GM12878 (cell line): ENCODE results near the gene C1QL1. TPM values are rescaled to one million over a fixed set of nuclear protein-coding genes. Genes with fewer than 3 reads are reported as not detected.

Experiments used
- BCLAF1 ChIP-seq: fragments of 450-650 bp; IDR thresholded peaks from 2 replicates; pipeline ENCODE4 v1.6.1; 2017; ENCODE audit warnings: antibody characterized with exemption, mild to moderate bottlenecking, moderate library complexity
- IKZF1 ChIP-seq: fragments of 450-650 bp; conservative IDR thresholded peaks from 2 replicates; pipeline ENCODE4 v1.6.1; 2017; ENCODE audit warnings: antibody characterized with exemption, mild to moderate bottlenecking
- NKRF ChIP-seq: fragments of 450-650 bp; conservative IDR thresholded peaks from 2 replicates; pipeline ENCODE4 v1.6.1; 2017; ENCODE audit warnings: mild to moderate bottlenecking, moderate library complexity
- STAT1 ChIP-seq: fragments of 450-650 bp; conservative IDR thresholded peaks from 2 replicates; pipeline ENCODE4 v1.6.1; 2014; ENCODE audit warnings: antibody characterized with exemption, mild to moderate bottlenecking
- TCF7 ChIP-seq: IDR thresholded peaks from 2 replicates; pipeline ENCODE4 v1.6.1; 2014; ENCODE audit warnings: antibody characterized with exemption, borderline replicate concordance
- polyA plus RNA-seq, 11 experiments: library from polyadenylated mRNA; depleted of rRNA in 4 of 11; unstranded in 6 of 11; stranded (reverse) in 5 of 11; fragments of >200 nt; fragmentation: Nextera tagmentation in 4 of 11; fragmentation: Illumina TruSeq in 1 of 11; extraction: Ambion mirVana in 4 of 11; extraction: Trizol in 1 of 11; gene quantifications; 1 replicate in 1 of 11; 2 replicates in 10 of 11; pipeline versions ENCODE4 v1.2.1 to v1.2.3, GENCODE V29; 2011 to 2016; ENCODE audit warnings: inconsistent platforms in 2 of 11, missing spikeins in 2 of 11, low read depth in 1 of 11
- total RNA-seq, 4 experiments: library from RNA; depleted of rRNA in 3 of 4; stranded (reverse); fragments of >200 nt in 3 of 4; fragmentation: Illumina TruSeq in 1 of 4; extraction: Trizol in 1 of 4; gene quantifications; 2 replicates each; pipeline versions ENCODE4 v1.2.1 to v1.2.3, GENCODE V29; 2013 to 2021
- TF ChIP-seq, protein P1 (sequence below): fragments of 450-650 bp; formaldehyde crosslinking; IDR thresholded peaks from 2 replicates; pipeline ENCODE4 v1.5.0; 2022; ENCODE audit warnings: mild to moderate bottlenecking, missing genetic modification characterization
- TF ChIP-seq, protein P2 (sequence below): IDR thresholded peaks from 2 replicates; pipeline ENCODE4 v1.6.1; 2011; ENCODE audit warnings: low read depth, low read length, improper control_type of control experiment, borderline replicate concordance

The C1QL1 gene
- total and polyA plus RNA-seq, 10 of the 15 experiments (the other 5 are each of a cell fraction or from before 2014, with no cell fraction given): not detected

DNA sequence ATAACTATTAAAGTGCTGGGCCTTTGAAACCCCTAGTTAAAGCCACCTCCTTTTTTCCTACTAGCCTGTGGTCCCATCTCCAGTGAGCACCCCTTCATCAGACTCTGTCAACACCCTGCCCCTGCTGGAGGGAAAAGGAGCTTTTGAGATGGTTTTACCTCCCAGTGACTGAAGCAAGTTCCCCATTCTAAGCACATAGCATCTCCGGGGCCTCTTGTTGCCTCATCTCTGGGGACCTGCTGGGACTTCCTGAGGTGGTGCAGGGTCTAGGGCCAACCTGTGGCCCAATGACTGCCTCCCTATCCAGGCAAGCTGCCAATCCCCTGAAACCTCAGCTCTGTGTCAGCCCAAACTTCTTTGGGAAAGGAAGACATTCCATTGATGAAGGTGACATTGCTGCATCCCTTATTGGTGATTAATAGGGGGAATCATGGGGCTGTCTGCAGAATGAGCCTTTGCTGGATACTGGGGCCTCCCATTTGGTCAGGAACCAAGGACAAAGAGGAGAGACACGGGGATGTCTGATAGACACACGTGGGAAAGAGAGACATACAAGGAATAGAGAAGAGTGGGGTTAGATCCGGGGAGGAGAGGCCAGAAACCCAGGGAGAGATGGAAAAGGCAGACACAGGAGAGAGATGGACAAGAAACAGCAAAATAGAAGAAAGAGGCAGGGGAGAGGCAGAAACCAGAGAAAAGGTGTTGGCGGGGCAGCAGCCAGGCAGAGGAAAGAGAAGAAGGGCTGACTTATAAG lies 2.4 kb downstream of the C1QL1 start (continued):
- TF ChIP-seq, protein P1, sequence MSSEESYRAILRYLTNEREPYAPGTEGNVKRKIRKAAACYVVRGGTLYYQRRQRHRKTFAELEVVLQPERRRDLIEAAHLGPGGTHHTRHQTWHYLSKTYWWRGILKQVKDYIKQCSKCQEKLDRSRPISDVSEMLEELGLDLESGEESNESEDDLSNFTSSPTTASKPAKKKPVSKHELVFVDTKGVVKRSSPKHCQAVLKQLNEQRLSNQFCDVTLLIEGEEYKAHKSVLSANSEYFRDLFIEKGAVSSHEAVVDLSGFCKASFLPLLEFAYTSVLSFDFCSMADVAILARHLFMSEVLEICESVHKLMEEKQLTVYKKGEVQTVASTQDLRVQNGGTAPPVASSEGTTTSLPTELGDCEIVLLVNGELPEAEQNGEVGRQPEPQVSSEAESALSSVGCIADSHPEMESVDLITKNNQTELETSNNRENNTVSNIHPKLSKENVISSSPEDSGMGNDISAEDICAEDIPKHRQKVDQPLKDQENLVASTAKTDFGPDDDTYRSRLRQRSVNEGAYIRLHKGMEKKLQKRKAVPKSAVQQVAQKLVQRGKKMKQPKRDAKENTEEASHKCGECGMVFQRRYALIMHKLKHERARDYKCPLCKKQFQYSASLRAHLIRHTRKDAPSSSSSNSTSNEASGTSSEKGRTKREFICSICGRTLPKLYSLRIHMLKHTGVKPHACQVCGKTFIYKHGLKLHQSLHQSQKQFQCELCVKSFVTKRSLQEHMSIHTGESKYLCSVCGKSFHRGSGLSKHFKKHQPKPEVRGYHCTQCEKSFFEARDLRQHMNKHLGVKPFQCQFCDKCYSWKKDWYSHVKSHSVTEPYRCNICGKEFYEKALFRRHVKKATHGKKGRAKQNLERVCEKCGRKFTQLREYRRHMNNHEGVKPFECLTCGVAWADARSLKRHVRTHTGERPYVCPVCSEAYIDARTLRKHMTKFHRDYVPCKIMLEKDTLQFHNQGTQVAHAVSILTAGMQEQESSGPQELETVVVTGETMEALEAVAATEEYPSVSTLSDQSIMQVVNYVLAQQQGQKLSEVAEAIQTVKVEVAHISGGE (CRISPR knock-in tag): no peak
- TF ChIP-seq, protein P2, sequence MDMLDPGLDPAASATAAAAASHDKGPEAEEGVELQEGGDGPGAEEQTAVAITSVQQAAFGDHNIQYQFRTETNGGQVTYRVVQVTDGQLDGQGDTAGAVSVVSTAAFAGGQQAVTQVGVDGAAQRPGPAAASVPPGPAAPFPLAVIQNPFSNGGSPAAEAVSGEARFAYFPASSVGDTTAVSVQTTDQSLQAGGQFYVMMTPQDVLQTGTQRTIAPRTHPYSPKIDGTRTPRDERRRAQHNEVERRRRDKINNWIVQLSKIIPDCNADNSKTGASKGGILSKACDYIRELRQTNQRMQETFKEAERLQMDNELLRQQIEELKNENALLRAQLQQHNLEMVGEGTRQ: no peak
- TF ChIP-seq BCLAF1 (no peak), NKRF (no peak), STAT1 (no peak), TCF7 (no peak), IKZF1 (no peak)
